Gastroesophageal sphincter (tissue), 3 donors: Measurements from ENCODE around the gene LCE5A.
A peak's percentile ranks its signal among the peaks of the same experiment; 100 is the strongest.

Source experiments
- CTCF ChIP-seq, 4 experiments: fragments of 200-600 bp in 2 of 4; fragments of 450-650 bp in 2 of 4; sonication (generic) in 1 of 4; IDR thresholded peaks; one replicate each; pipeline ENCODE4 v1.5.1; 2017 to 2019; ENCODE audit warnings: antibody characterized with exemption in 4 of 4, mild to moderate bottlenecking in 2 of 4, moderate library complexity in 2 of 4
- POLR2A ChIP-seq, 2 donors: fragments of 450-650 bp; IDR thresholded peaks; one replicate each; pipeline ENCODE4 v1.6.1; 2017; ENCODE audit warnings: antibody characterized with exemption in 2 of 2, mild to moderate bottlenecking in 2 of 2, moderate library complexity in 1 of 2

DNA sequence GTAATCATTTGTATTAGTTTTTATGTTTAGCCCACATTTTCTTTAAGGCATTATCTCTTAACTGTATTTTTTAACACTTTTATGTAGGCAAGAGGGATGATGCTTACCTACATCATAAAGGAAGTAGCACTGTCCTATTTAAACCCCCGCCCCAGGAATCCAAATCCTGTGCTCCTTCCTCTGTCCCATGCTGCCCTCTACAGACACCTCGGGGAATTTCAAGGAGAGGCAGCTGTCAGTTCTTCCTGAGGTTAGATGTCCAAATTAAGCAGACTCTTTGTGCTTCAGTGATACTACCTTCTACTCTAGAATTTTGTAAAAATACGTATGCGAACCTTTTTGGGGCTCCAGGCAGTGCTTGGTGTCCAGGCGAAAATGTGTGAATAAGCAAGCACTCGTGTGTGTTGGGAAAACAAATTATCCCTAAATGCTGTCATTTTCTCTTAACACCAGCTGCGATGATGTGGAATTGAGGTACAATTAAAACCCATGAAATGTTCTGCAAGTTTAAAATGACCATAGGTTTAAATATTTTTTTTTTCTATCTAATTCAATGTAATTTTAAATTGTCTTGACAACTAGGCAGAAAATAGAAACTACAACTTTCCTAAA is 22.8 kb downstream of the LCE5A start:
- TF ChIP-seq CTCF (IDR thresholded peaks at IDR 0.05) (peak in 1 of 4 experiments; percentile 35), POLR2A (IDR thresholded peaks at IDR 0.05) (no peak)
